NCI-H187 (cell line): ENCODE data around the gene GSTA1.
A peak's percentile ranks its signal among the peaks of the same experiment; 100 is the strongest.
"Not testable (repeated sequence)": the region's sequence is repeated elsewhere in the genome, so short reads cannot be mapped to it uniquely, and the experiment has no call there.

Experiments
- DNase-seq, 2 experiments: peaks; one replicate each; lab custom pipeline; 2025; lab: John Stamatoyannopoulos, UW

GSTA1 gene

DNA sequence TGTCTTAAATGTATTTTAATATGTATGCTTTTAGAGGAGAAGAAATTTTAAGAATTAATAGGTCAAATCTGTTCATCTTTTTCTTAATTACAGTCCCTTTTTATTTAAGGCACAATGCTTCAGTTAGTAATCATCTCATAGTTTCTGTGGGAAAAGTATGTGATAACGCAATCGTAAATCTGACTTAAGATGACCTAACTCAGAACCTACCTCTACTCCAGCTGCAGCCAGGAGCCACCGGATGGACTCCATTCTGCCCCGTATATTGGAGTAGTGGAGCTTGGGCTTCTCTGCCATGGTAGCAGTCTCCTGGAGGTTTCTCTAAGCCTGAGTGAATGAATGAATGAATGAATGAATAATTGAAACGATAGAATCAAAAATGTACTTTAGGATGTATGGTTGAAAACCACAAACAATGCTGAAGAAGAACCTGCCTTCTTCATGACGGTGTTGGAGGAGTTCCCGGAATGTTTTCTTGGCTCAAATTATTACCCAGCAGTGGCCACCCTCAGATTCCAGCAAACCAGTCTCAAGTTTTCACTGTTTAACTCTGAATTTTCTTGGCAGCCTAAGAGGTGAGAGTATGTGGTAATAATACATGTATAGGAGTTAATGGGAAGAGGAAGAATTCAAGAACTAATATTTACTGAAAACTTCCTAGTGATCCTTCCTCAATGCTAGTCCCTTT, 45.8 kb downstream of the GSTA1 start:
- not testable (repeated sequence) for DNase-seq

DNA sequence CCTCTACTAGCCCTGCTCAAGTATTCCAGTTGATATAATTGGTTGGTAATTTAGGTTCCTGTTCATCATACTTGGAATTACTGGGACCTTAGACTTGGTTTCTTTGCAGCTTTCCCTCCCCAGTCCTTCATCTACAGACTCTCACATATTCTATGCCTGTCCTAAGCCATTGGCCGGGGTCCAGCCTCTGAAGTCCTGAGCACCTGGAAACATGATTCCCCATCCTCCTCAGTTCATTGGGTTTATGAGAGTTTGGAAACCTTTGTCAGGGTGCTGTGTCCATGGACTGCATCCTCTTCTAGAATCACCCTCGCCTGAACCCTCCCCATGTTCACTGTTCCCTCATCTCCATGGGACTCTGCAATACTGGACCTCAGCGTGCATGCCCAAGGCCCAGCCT, 49.2 kb downstream of the GSTA1 start:
- DNase-seq: no peak

DNA sequence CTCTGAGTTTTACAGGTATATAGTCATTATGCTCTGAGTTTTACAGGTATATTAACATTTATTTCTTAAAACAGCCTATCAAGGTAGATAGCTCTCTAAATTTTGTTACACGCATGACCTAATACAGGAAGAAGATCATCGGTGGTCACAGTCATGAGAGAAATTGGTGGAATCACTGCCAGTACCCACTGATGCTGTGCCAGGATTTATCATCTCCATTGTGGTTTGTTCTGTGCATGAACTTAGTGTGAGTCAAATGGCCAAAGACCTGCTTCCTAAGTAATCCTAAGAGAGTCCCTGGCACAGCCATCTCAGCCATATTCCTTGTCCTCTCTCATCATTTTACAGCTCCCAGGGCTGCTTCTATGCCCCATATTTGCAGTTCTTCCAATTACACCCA, 50.5 kb downstream of the GSTA1 start:
- not testable (repeated sequence) for DNase-seq

DNA sequence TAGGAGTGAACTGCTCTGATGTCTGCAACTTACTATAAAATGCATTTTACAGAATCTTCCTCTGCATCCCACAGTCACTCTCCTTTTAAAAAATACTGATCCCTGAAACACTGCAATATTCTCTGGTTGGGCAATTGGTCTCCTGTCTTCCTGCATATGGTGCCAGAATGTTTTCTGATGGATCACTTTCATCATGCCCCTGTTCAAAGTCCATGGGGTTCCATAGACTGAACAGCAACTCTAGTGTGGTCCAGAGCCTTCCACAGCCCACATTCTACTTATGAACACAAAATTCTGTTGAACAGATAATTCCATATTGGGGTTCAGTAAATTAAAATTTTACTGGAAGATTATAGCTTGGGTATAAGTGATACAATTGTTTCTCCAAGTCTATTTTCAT, 51.3 kb downstream of the GSTA1 start:
- no peak for DNase-seq

DNA sequence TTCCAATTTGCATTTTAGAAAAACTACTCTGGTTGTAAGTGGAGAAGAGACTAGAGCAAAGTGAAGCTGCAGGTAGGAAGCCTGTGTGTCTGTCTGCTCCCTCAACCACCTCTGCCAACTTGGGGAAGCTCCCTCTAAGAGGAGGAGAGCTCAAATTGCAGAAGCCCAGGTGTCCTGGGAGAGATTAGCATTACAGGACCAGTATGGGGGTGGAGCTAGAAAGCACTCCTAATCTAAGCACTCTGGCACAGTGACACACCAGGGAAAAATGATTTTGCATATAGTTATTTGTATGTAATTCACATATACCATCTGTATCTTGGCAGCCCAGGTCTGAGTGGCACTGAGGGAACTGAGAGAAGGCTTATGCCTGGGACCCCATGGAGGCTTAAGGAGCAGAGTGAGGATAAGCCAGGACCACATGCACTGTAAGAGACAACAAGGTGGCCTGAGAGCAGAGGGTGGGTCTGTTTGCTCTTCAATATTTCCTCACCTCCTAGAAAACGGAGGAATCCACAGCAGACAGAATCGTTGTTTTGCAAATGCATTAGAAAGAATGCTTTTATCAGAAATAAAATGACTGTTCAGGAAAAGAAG, 54.0 kb downstream of the GSTA1 start:
- DNase-seq: peak in 1 of 2 experiments; percentile 24

DNA sequence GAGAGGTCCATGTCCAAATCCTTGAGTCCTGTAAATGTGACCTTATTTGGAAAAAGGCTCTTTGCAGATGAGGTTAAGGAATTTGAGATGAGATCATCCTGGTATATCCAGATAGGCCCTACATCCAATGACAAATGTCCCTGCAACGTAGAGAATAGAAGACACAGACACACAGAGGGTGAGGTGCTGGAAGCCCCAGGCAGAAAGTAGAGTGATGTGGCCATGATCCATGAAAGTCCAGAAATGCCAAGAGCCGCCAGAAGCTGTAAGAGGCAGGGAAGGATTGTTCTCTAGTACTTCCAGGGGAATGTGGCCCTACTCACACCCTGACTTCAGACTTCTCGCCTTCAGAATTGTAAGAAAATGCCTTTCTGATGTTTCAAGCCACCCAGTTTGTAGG, 56.3 kb downstream of the GSTA1 start:
- not testable (repeated sequence) for DNase-seq

DNA sequence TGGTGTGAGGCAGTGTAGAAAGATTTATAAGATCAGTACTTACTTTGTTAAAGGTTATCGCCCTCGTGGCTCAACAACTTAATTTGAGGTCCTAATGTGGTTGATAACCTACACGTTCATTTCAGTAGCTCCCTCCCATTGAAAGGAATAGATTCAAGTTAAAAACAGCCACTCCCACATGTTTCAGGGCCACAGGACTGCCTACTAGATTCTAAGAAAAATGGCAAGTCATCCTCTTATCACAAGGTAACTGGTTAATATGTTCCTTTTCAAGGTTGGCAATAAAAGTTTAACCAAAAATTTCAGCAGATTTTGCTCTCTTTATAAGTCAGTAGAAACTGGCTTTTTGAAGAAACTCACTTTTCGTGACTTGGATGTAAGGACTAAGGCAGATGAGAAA, 57.4 kb downstream of the GSTA1 start:
- no peak for DNase-seq

DNA sequence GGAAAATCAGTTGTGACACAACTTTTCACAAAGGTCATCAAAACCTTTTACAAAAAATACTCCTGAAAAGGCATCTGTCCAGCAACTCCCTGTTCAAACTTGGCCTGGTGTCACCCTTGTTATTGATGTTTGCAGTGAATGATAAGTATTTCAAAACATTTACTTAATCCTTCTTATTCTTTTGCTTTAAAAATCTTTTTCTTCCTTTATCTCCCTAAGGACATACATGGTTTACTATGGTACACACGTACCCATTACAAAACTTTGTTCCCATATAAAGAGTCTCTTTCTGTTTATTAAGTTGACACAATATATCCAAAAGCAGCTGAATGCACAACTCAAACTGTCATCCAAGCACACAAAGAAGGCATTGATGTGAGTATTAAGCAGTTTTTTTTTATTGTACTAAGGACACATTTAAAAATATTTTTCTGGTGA, 57.8 kb downstream of the GSTA1 start:
- no peak for DNase-seq

DNA sequence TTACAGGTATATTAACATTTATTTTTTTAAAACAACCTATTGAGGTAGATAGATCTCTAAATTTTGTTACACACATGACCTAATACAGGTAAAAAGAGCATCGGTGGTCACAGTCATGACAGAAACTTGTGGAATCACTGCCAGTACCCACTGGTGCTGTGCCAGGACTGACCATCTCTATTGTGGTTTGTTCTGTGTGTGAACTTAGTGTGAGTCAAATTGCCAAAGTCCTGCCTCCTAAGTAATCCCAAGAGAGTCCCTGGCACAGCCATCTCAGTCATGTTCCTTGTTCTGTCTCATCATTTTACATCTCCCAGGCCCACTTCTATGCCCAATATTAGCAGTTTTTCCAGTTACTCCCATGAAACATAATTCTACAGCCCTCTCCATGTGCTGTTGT, 61.7 kb downstream of the GSTA1 start:
- DNase-seq: no peak
